Kasumi-1 (cell line): ENCODE results near the gene CNTROB.

Experiments used
- DNase-seq, 2 experiments: peaks; one replicate each; lab custom pipeline; 2025; lab: John Stamatoyannopoulos, UW

The CNTROB gene

DNA sequence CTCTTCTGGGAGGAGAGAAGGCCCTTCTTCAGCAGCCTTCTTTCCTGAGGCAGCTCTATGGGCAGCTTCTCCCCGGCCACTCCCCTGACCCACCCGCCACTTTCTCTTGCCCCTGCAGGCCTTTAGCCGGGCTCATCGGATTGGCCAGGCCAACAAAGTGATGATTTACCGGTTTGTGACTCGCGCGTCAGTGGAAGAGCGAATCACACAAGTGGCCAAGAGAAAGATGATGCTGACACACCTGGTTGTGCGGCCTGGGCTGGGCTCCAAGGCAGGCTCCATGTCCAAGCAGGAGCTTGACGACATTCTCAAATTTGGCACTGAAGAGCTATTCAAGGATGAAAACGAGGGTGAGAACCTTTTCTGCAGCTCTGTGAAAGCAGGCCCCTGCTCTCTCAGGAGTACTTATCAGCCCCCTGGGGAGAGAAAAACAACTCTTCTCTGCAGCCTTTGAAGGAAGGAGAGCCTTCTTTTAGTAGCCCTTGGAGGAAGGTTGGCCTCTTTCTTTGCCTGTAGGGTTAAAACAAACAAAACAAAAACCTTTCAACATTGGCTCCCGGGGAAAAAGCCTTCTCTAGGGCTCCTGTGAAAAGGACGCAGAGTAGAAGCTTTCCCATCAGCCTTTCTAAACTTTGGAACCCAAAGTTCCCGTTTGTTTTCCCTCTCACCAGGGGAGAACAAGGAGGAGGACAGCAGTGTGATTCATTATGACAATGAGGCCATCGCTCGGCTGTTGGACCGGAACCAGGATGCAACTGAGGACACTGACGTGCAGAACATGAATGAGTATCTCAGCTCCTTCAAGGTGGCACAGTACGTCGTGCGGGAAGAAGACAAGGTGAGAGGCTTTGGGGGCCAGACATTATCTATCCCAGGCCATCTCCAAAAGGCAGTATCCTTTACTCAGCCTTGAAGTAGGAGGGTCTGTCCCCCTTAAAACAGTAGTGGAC is 28.6 kb upstream of the CNTROB start:
- no peak for DNase-seq

DNA sequence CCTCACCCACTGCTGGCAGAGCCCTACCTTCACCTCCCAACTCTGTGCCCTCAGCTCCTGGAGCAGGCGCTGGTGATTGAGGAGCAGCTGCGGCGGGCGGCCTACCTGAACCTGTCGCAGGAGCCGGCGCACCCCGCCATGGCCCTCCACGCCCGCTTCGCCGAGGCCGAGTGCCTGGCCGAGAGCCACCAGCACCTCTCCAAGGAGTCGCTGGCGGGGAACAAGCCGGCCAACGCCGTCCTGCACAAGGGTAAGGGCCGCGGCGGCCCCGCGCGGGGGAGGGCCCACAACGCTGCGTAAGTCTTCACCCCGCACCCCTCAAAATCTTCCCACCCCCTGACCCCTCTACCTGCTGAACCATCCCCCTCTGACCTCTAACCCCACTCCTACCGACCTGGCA is 22.9 kb upstream of the CNTROB start:
- no peak for DNase-seq

DNA sequence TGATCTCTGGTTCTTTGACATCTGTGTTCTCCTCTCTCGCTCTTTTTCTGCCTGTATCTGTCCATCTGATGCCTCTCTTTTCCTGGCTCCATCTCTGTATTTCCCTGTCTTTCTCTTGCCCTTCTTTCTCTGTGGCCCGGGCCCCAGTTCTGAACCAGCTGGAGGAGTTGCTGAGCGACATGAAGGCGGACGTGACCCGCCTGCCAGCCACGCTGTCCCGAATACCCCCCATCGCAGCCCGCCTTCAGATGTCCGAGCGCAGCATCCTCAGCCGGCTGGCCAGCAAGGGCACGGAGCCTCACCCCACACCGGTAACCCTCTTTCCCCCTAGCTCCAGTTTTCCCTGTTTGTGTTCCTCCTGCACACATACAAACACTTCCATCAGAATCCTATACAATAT is 21.7 kb upstream of the CNTROB start:
- DNase-seq = no peak

DNA sequence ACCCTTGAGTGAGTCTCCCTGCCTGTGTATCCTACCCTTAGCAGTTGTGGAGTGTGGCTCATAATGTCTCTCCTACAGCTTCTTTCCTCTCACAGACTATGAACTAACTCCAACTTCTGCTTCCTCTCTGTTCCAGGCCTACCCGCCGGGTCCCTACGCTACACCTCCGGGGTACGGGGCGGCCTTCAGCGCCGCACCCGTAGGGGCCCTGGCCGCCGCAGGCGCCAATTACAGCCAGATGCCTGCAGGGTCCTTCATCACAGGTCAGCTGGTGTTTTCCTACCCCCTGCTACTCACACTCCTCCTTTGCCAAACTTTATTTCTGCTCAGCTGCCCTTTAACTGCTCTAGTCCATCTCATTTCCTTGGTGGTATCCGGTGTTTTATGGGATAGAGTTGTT is 21.3 kb upstream of the CNTROB start:
- DNase-seq = no peak

DNA sequence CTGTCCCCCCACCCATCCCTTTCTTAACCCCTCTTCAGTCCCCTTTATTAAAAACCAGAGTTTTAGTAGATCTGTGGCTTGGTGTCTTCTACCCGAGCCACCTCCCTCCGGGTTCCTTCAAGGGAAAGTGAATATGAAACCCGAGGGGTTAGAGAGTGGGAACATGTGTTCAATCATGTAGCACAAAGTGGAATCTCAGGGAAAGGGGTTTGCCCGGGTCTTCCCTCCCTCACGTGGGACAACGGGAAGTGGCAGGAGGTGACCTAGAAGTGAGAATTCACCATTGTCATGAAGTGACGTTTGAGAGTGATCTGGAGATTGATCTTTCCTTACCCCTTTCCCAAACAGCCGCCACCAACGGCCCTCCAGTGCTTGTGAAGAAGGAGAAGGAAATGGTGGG is 20.9 kb upstream of the CNTROB start:
- no peak for DNase-seq

DNA sequence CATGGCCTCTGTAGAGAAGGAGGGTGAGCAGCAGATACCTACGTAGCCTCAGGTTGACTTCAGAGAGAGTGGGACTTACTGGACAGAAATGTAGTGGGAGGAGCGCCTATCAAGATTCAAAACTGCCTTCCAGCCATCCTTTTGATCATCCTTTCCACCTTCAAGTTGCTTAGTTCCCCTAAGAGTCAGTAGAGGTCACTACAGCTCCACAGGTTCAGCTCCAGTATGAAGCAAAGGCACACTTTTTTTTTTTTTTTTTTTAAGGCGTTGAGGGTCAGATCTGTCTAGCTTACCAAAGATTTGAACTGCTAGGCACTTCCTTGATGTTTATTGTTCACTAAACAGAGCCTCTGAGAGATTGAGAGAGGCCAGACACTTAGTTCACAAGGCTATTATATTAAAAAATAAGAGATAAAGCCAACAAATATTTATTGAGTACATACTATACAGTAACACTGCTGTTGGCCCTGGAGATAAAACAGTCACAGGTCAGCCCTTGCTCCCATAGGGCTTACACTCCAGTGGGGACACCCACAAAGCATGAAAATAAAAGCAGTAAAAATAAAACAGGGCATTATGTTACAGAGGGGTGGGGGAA is 19.0 kb upstream of the CNTROB start:
- DNase-seq = peak; percentile 54 to 59

DNA sequence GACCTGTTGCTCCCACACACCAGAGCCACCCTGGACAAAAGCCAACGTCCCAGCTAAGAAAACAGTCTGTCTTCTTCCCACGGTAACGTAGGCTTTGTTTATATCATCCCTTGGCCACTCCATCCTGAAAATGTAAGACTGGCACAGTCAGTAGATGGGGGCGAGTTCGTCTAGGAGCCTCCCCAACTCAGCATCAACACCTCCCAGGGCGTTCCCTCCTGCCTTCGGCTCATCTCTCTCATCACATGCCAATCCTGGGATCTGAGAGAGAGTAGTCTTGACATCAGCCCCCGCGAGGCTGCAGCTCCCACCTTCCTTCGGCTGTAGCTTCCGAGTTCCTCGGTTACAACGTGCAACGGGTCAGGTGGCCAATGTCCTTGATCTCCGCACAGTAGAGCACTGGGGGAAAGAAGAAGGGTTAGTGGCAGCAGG is 16.8 kb upstream of the CNTROB start:
- DNase-seq = peak in 1 of 2 experiments; percentile 23

DNA sequence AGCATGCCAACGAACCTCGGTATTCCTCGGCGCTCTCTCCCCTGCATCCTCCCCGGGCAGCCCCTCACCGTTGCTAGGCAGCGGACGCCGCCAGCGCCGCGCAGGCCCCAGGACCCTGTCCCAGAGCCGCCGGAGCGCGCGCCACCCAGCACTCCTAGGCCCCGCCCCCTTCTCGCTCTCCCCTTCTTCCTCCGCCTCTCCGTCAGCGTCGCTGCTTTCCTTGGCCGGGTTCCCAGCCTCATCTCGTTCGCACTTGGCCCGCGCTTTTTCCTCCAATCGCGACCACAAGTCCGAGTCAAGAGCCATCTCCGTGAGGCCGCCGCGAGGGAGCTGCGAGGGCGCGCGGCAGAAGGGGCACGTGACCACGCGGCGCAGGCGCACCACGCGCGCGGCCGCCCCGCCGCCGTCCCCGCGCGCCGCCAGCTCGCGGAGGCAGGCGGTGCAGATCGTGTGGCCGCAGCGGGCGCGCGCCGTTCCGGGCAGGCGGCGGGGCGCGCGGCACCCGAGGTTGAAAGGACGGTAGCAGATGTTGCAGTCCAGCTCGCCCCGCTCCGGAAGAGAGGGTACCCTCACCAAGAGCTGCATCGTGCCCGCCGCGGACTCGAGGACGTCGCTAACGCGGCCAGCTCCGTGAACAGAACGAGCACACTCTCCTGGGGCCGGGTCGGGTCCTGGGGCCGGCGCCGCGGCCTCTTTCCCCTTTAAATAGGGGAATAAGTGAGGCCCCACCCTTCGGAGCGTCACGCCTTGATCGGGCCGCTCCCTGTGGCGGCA is 16.2 kb upstream of the CNTROB start, which contains the start of gene RNF227:
RNF227 (minus strand) TSS at position 679 of the 774 bp plus-strand sequence; CDS start at position 585, 94 bp downstream.
- peak; percentile 59 for DNase-seq

DNA sequence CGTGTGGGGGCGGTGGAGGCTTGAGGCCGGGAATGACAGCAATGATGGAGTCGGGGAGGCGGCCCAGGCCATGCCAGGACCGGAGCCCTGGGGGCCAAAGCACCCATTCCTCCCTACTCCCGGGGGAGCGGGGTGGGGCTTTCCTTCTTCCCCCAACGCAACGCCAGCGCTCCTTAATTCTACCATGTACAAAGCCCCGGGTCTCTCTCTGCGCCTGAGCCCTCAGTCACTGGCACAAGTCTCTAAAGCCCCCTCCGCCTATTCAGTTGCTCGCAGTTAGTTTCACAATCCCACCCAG is 15.7 kb upstream of the CNTROB start:
- DNase-seq = no peak

DNA sequence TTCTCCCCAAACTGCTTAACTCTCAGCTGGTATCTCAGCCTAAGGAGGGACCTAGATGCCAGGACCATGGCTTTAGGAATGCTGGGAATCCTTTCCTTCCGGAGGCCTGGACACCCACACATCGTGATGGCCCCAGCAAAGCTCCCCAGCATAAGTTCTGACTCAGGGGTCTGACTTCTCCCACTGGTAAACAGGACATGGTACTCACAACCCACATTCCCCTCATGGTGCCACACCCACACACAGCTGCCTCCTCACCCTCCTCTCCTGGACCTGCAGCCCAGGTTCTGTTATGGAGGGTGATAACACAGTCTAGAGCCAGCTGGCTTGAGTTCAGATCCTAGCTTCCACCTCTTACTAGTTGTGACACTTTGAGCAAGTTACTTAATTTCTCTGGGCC is 15.2 kb upstream of the CNTROB start:
- DNase-seq = no peak

DNA sequence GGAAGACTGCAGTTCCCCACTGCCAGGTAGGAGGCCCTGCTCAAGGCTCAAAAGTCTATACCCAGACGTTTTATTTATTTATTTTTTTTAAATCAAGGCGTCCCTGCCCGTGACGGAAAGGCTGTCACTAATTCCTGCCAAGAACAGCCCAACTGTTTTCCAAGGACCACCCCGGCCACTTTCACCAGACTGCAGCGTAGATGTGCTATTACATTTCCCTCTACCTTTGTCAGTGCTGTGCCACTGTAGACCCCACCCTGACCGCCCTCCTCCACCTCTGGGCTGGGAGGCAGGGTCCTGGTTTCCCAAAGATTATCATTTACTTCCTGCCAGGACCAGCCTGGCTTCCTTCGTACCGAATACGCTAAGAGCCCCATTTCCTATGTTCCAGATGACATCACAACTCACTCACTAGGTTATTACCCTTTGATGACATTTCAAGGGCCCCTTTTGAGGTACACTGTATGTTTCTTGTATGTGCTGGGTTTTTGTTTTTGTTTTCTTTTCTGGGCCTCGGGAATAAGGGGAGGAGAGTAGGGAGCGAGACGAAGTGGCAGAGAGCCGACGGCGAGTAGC is 9.6 kb upstream of the CNTROB start:
- DNase-seq = no peak

DNA sequence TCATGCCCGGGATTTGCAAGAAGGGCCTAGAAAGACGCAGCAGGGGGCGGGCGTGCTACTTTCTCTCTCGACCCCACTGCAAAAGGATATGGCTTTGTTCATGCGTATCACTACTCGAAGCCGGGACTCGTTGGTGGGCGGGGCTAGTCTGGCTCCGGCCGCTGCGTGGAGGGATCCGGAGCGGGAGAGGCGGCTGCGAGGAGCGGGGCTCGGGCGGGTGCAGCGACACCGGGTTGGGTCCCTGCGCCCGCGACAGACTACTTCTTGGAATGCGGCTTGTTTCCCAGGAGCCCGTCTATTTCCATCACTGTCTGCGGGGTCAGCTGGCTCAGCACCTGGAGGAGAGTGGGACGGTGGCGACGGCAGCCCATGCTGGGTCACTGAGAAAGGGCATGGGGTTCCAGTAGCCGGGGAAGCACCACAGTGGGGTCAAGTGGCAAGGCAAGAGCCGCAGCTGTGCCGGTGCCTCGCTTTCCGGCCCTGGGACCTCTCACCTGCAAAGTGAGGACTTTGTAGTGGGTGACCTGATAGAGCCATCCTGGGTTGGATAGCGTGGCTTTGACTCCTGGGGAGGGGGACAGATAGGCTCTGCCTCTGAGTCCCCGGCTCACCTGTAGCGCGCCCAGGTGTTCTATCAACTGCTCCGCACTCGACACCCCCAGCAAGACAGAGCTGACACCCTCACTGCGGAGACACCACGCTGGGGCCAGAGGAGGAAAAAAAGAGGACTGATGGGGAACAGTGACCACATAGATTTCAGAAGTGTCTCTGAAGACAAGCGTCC is 9.0 kb upstream of the CNTROB start:
- DNase-seq = no peak

DNA sequence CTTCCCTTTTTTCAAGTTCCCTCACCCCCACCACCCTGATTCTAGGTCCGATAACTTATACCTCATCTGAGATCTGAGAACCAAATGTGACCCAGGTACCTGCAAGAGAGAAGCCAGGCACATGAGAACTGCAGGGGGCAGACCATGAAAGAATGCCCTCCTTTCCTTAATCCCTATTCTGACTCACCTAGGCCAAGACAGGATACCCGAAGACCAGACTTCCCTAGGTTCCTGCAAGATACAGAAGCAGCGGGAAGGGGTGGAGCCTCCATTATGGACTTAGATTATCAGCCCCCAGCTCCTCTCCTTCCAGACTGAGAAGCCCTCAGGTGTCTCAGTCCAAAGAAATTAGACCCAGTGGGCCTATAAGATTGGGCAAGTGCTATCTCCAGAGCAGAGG is 4.4 kb upstream of the CNTROB start:
- DNase-seq = no peak

DNA sequence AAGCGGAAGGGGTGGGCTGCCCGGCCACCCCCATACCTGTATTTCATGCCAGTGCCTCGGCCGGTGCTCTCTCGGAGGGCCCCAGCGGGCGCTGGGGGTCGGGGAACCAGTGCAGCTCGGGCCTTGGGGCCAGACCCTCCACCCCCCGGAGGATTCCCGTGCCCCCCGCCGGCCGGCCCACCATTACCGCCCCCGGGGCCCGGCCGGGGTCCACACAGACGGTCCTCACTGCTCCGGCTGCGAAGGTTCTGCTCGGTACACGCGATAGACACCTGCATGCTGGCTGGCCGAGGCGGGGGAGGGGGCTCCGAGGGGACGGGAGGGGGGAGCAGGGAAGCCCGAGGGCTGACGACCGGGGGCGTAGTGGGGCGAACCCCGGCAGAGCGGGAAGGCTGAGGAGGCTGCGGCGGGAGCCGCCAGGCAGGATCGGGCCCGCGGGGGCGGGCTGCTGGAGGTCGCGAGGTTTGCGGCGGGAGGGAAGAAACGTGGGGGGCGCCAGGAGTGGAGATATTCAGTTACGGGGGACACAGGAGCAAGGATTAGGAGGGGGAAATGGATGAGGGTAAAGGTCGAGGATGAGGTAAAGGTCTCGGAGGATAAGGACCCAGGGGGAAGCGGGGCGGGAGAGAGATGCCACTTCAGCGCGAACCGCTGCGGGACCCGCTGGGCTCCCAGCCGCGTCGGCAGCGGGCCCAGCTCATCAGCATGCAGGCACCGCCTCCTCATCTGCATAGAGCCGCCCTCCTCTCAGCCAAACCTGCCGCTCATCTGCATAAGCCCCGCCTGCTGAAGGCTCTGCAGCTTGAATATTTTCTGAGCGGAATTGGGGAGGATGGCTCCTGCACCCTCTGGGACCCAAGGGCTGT is 2.6 kb upstream of the CNTROB start, which contains the start of gene KCNAB3:
KCNAB3 (minus strand) TSS at position 699 of the 866 bp plus-strand sequence; CDS start at position 278, 421 bp downstream.
- DNase-seq = no peak

DNA sequence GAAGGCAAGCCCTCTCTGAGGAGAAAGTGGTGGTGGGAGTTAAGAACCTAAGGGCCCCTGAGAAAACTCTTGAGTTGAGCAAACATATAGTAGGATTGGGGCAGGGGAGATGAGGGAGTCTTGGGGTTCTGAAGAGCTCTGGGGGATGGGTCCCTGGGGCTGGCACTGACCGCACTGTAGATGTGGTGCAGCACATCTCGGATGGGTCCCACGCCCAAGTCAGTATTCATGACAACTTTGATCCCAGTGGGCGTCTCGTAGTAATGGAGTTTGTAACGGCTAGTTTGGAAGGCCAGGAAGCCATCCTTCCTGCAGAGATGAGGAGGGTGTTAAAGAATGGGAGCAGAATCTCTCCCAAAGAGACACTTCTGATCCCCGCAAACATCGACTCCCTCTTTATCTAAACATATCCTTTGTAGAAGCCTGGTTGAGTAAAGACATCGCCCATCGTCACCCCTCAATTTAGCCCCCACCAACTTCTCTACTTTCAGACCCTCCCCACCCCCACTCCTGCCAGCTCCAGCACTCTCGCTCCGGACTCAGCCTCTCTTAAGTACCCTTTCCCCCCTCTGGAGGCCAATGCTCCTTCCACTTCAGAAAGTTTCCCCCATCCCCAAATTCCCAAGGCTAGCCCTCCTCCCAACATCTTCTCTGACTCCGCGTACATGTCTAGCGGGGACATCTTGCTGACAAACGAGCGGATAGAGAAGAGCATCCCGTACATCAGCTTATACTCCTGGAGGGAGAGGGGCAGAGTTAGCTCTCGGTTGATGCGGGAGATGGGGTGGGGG is 970 bp upstream of the CNTROB start:
- DNase-seq = no peak

DNA sequence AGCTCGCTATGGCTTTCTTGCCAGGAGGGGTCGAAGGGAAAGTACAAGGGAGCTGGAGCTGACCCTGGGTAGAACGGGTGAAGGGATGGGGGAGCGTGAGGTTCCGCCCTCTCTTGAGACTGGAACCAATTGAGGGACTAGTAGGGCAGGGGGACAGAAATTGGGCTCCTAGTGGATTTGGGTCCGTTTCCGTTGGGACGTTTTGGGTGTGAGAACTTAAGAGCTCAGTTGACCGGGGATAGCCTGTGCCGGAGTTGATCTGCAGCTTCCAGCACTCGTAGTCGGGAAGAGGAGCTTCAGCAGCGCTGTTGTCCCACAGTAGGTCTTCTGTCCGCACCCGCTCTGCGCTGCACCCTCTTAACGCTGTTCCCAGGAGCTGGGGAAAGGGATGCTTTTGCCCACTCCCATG is 481 bp downstream of the CNTROB start:
- peak in 1 of 2 experiments; percentile 35 for DNase-seq

DNA sequence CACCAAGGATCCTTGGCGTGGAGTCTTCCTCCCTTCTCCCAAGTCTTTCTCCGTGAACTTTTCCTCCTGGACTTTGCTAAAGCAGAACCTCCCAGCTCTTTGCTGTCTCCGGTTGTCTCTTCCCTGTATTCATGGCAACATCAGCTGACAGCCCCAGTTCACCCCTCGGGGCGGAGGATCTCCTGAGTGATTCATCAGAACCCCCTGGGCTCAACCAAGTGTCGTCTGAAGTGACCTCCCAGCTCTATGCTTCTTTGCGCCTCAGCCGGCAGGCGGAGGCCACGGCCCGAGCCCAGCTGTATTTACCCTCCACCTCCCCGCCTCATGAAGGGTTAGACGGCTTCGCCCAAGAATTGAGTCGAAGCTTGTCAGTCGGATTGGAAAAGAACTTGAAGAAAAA is 943 bp downstream of the CNTROB start:
- peak; percentile 21 to 27 for DNase-seq

DNA sequence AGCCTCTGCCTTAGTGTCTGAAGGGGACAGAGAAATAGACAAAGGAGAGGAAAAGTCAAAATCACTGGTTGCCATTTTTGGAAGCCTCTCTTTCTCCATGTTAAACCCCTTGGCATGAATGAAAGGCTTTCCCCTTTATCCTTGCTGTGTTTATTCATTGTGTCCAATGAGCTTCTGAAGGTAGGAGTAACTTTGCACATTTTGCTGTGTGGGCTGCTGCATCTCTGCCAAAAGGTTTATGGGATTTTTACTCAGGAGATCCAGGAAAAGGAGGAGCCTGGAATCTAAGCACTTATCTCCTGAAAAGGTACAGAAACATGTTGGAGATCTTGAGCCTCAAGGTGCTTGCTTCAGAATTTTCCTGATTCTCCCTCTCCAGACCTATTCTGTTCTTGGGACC is 3.9 kb downstream of the CNTROB start:
- no peak for DNase-seq

DNA sequence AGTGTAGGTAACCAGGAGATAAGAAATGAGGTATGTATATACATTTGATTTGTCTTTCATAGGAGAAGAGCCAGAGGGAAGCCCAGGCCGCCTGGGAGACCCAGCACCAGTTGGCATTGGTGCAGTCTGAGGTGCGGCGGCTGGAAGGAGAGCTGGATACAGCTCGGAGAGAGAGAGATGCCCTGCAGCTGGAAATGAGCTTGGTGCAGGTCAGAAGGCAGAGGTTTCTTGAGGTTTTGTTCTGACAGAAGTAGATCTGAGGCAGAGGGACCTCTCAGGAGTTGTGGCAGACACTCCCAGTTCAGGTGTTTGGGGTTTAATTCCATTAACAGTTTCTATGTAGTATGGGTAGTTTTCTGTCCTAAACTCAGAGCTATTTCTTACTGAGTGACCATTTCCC is 8.0 kb downstream of the CNTROB start:
- DNase-seq = no peak

DNA sequence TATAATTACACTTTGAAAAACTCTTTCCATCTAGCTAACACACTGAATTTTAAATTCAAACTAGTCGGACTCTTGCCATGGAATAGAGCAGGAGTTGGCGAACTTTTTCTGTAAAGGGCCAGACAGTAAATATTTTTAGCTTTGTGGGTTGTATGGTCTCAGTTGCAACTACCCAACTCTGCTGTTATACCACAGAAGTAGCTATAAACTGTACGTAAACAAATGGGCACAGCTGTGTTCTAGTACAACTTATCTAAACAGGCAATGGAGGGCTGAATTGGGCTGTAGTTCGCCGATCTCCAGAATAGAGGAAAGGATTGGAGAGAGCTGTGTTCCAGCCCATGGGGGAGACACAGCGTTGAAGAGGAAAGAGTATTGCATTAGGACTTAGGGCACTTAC is 8.7 kb downstream of the CNTROB start:
- DNase-seq = no peak
